Measurements from ENCODE around the gene C19orf38.

The C19orf38 gene

GRCh38 chr19:10848230-10848856 lies at the start of gene C19orf38:
C19orf38 (plus strand) TSS chr19:10848415; CDS start chr19:10848509, 94 bp downstream.
- peak within 1 kb of the TSS; percentile 59 for H3K27ac Mint-ChIP-seq
- no peak for DNase-seq
- H3K4me3 Mint-ChIP-seq: peak within 1 kb of the TSS; percentile 22
- peaks cover 3% of the 10 kb centered on the region for H3K36me3 Mint-ChIP-seq (ENCODE audit: low read depth)
- H3K27me3 Mint-ChIP-seq: peaks cover 7% of the 10 kb centered on the region
- H3K4me1 Mint-ChIP-seq (ENCODE audit: low read depth): peaks cover 10% of the 10 kb centered on the region
- peaks cover 5% of the 10 kb centered on the region for H3K9me3 Mint-ChIP-seq

GRCh38 chr19:10800488-10800887 lies 47.7 kb upstream of the C19orf38 start:
- H3K9me3 Mint-ChIP-seq: no peaks in the 10 kb centered on the region
- DNase-seq: no peak
- peaks cover 95% of the 10 kb centered on the region for H3K36me3 Mint-ChIP-seq (ENCODE audit: low read depth)
- peak overlapping the region; percentile 76 for H3K27ac Mint-ChIP-seq
- H3K4me1 Mint-ChIP-seq (ENCODE audit: low read depth): peaks cover 44% of the 10 kb centered on the region
- no peak overlapping the region for H3K4me3 Mint-ChIP-seq
- no peaks in the 10 kb centered on the region for H3K27me3 Mint-ChIP-seq

- DNase-seq: no peak
- Mint-ChIP-seq H3K27ac (peak overlapping the region; percentile 59), H3K4me1 (ENCODE audit: low read depth) (peaks cover 29% of the 10 kb centered on the region)
These were observed 45.7 kb upstream of the C19orf38 start for GRCh38 chr19:10802479-10802878.

GRCh38 chr19:10803252-10803651 lies 45.0 kb upstream of the C19orf38 start:
- H3K36me3 Mint-ChIP-seq (ENCODE audit: low read depth): peaks cover 83% of the 10 kb centered on the region
- DNase-seq: no peak
- peaks cover 25% of the 10 kb centered on the region for H3K4me1 Mint-ChIP-seq (ENCODE audit: low read depth)
- H3K27ac Mint-ChIP-seq: peak overlapping the region; percentile 72
- H3K9me3 Mint-ChIP-seq: no peaks in the 10 kb centered on the region
- no peaks in the 10 kb centered on the region for H3K27me3 Mint-ChIP-seq
- H3K4me3 Mint-ChIP-seq: no peak overlapping the region

More at GRCh38 chr19:10802479-10802878, 45.7 kb upstream of the C19orf38 start:
- Mint-ChIP-seq H3K9me3 (no peaks in the 10 kb centered on the region), H3K27me3 (no peaks in the 10 kb centered on the region), H3K36me3 (ENCODE audit: low read depth) (peaks cover 86% of the 10 kb centered on the region), H3K4me3 (no peak overlapping the region)

- H3K9me3 Mint-ChIP-seq: no peaks in the 10 kb centered on the region
- DNase-seq: no peak
- no peaks in the 10 kb centered on the region for H3K27me3 Mint-ChIP-seq
- peak overlapping the region; percentile 77 for H3K27ac Mint-ChIP-seq
- H3K4me1 Mint-ChIP-seq (ENCODE audit: low read depth): peaks cover 23% of the 10 kb centered on the region
- no peak overlapping the region for H3K4me3 Mint-ChIP-seq
- H3K36me3 Mint-ChIP-seq (ENCODE audit: low read depth): peaks cover 83% of the 10 kb centered on the region
These were observed 43.0 kb upstream of the C19orf38 start for GRCh38 chr19:10805065-10805757.

GRCh38 chr19:10805758-10806247 lies 42.4 kb upstream of the C19orf38 start:
- Mint-ChIP-seq H3K27me3 (no peaks in the 10 kb centered on the region), H3K9me3 (no peaks in the 10 kb centered on the region), H3K27ac (peak overlapping the region; percentile 77), H3K4me1 (ENCODE audit: low read depth) (peaks cover 22% of the 10 kb centered on the region), H3K4me3 (no peak overlapping the region), H3K36me3 (ENCODE audit: low read depth) (peaks cover 83% of the 10 kb centered on the region)
- no peak for DNase-seq

GRCh38 chr19:10808937-10809649 lies 39.1 kb upstream of the C19orf38 start:
- no peaks in the 10 kb centered on the region for H3K27me3 Mint-ChIP-seq
- H3K27ac Mint-ChIP-seq: peak overlapping the region; percentile 77
- H3K9me3 Mint-ChIP-seq: no peaks in the 10 kb centered on the region
- DNase-seq: no peak
- no peak overlapping the region for H3K4me3 Mint-ChIP-seq
- peaks cover 38% of the 10 kb centered on the region for H3K4me1 Mint-ChIP-seq (ENCODE audit: low read depth)
- H3K36me3 Mint-ChIP-seq (ENCODE audit: low read depth): peaks cover 81% of the 10 kb centered on the region

- DNase-seq: no peak
- H3K36me3 Mint-ChIP-seq (ENCODE audit: low read depth): peaks cover 81% of the 10 kb centered on the region
- H3K27me3 Mint-ChIP-seq: no peaks in the 10 kb centered on the region
- H3K27ac Mint-ChIP-seq: peak overlapping the region; percentile 77
- H3K4me1 Mint-ChIP-seq (ENCODE audit: low read depth): peaks cover 37% of the 10 kb centered on the region
- no peak overlapping the region for H3K4me3 Mint-ChIP-seq
- no peaks in the 10 kb centered on the region for H3K9me3 Mint-ChIP-seq
These were observed 38.4 kb upstream of the C19orf38 start for GRCh38 chr19:10809651-10810285.

- peaks cover 81% of the 10 kb centered on the region for H3K36me3 Mint-ChIP-seq (ENCODE audit: low read depth)
- H3K9me3 Mint-ChIP-seq: no peaks in the 10 kb centered on the region
- no peak overlapping the region for H3K4me3 Mint-ChIP-seq
- no peaks in the 10 kb centered on the region for H3K27me3 Mint-ChIP-seq
- no peak for DNase-seq
- H3K27ac Mint-ChIP-seq: peak overlapping the region; percentile 91
- H3K4me1 Mint-ChIP-seq (ENCODE audit: low read depth): peaks cover 35% of the 10 kb centered on the region
These were observed 36.7 kb upstream of the C19orf38 start for GRCh38 chr19:10811391-10812111.

- Mint-ChIP-seq H3K27me3 (no peaks in the 10 kb centered on the region), H3K36me3 (ENCODE audit: low read depth) (peaks cover 83% of the 10 kb centered on the region), H3K4me1 (ENCODE audit: low read depth) (peaks cover 35% of the 10 kb centered on the region), H3K4me3 (no peak overlapping the region), H3K9me3 (no peaks in the 10 kb centered on the region), H3K27ac (peak overlapping the region; percentile 91)
- DNase-seq: no peak
These were observed 36.0 kb upstream of the C19orf38 start for GRCh38 chr19:10812196-10812595.

- peak overlapping the region; percentile 91 for H3K27ac Mint-ChIP-seq
- H3K4me1 Mint-ChIP-seq (ENCODE audit: low read depth): peaks cover 34% of the 10 kb centered on the region
These were observed 35.3 kb upstream of the C19orf38 start for GRCh38 chr19:10812902-10813404.

GRCh38 chr19:10815007-10815536 lies 33.1 kb upstream of the C19orf38 start:
- DNase-seq: no peak
- Mint-ChIP-seq H3K9me3 (no peaks in the 10 kb centered on the region), H3K4me3 (no peak overlapping the region), H3K27me3 (no peaks in the 10 kb centered on the region), H3K4me1 (ENCODE audit: low read depth) (peaks cover 17% of the 10 kb centered on the region), H3K27ac (peak overlapping the region; percentile 79), H3K36me3 (ENCODE audit: low read depth) (peaks cover 76% of the 10 kb centered on the region)

More at GRCh38 chr19:10812902-10813404, 35.3 kb upstream of the C19orf38 start:
- peak; percentile 53 for DNase-seq
- Mint-ChIP-seq H3K27me3 (no peaks in the 10 kb centered on the region), H3K9me3 (no peaks in the 10 kb centered on the region), H3K4me3 (no peak overlapping the region), H3K36me3 (ENCODE audit: low read depth) (peaks cover 86% of the 10 kb centered on the region)

- peaks cover 16% of the 10 kb centered on the region for H3K4me1 Mint-ChIP-seq (ENCODE audit: low read depth)
- no peaks in the 10 kb centered on the region for H3K9me3 Mint-ChIP-seq
- peaks cover 78% of the 10 kb centered on the region for H3K36me3 Mint-ChIP-seq (ENCODE audit: low read depth)
- peak overlapping the region; percentile 69 for H3K27ac Mint-ChIP-seq
- no peaks in the 10 kb centered on the region for H3K27me3 Mint-ChIP-seq
- DNase-seq: no peak
- no peak overlapping the region for H3K4me3 Mint-ChIP-seq
These were observed 32.1 kb upstream of the C19orf38 start for GRCh38 chr19:10815969-10816644.
